GM06990 (cell line): ENCODE data around the gene TRABD.

Experiments used
- DNase-seq: peaks from one replicate; pipeline ENCODE4 v3.0.0-alpha.2; 2011; ENCODE audit not compliant: insufficient read length; ENCODE audit errors: extremely low read depth
- H3K27me3 ChIP-seq: replicated peaks from 2 replicates; pipeline ENCODE4 v1.6.0; 2011; ENCODE audit warnings: low read length; ENCODE audit not compliant: control insufficient read depth, insufficient read depth
- H3K36me3 ChIP-seq: 2 replicates; pipeline ENCODE4 v1.5.1; 2011; ENCODE audit warnings: low read length; ENCODE audit not compliant: control insufficient read depth, insufficient read depth
- H3K4me3 ChIP-seq: replicated peaks from 2 replicates; pipeline ENCODE4 v1.5.1; 2011; ENCODE audit warnings: low read depth, mild to moderate bottlenecking, control low read depth, low read length
- TF ChIP-seq, protein P1 (sequence below): IDR thresholded peaks from 2 replicates; pipeline ENCODE4 v1.5.1; 2011; ENCODE audit warnings: low read length, control low read depth, mild to moderate bottlenecking, inconsistent platforms; ENCODE audit not compliant: insufficient read depth, poor library complexity, severe bottlenecking

The TRABD gene

DNA sequence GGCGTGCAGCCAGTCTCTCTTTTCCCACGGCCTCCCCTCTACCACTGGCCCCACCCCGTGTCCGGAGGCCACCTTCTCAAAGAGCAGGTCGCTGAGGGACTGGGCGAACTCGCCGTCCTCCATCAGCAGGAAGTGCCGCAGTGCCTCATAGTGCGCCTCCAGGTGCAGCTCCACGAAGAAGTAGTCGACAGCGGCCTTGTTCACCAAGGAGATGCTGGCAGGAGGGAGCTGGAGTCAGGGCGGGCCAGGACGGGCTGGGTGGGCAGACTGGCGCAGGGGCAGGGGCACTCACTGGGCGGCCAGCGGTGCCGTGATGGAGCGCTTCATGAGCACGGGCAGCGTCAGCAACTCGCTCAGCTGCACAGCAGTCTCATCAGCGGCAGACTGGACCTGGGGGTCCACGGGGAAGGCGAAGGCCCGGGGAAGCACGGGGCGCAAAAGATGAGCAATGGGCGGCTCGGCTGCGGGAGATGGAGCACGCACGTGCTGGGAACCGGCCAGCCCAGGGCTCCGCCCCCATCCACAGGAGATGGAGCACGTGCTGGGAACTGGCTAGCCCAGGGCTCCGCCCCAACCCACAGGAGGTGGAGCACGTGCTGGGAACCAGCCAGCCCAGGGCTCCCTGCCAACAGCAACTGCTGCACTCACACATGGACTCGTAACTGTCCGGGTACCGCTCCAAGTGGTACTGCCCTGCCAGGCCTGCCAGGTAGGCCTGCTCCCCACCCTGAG, 33.4 kb downstream of the TRABD start:
- H3K4me3 ChIP-seq: no peak overlapping the region
- DNase-seq: no peak
- TF ChIP-seq, protein P1, sequence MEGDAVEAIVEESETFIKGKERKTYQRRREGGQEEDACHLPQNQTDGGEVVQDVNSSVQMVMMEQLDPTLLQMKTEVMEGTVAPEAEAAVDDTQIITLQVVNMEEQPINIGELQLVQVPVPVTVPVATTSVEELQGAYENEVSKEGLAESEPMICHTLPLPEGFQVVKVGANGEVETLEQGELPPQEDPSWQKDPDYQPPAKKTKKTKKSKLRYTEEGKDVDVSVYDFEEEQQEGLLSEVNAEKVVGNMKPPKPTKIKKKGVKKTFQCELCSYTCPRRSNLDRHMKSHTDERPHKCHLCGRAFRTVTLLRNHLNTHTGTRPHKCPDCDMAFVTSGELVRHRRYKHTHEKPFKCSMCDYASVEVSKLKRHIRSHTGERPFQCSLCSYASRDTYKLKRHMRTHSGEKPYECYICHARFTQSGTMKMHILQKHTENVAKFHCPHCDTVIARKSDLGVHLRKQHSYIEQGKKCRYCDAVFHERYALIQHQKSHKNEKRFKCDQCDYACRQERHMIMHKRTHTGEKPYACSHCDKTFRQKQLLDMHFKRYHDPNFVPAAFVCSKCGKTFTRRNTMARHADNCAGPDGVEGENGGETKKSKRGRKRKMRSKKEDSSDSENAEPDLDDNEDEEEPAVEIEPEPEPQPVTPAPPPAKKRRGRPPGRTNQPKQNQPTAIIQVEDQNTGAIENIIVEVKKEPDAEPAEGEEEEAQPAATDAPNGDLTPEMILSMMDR: no peak
- H3K36me3 ChIP-seq: peaks cover 64% of the 10 kb centered on the region
- H3K27me3 ChIP-seq: no peaks in the 10 kb centered on the region

DNA sequence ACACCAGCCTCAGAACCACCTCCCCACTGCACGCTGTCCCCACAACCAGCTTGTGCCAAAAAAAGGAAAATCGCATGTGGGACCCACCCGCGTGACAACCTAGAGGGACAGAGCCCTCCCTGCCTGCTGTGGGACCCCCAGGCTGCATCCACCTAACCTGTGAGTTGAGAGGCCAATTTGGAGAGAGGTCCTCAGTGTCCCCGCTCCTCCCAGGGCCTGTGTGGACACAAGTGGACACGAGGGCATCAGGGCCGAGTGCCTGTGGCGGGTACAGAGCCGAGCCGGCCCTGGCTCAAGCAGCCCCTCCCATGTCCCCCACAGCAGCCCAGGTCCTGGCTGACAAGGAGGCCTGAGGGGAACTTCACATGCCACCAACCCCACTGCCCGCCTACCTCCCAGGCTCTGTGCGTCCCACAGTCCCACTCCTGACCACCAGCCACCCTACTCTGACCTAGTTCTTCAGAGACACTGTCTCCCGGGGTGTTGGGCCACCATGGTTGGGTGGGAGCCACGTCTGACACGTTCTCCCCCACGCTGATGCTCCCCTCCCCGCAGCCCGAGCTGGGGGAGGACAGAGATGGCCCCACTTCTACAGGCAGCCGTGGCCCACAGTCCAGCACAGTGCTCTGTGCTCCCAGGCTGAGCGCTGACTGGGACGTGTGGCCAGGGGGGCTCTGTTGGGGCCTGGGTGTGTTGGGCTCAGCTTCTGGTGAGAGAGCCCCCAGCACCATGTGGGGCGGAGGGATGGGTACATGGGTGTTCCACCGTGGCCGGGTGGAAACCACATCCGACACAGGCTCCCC, 34.3 kb downstream of the TRABD start:
- no peak for DNase-seq
- TF ChIP-seq, protein P1: no peak
- H3K4me3 ChIP-seq: no peak overlapping the region
- H3K36me3 ChIP-seq: peaks cover 62% of the 10 kb centered on the region
- no peaks in the 10 kb centered on the region for H3K27me3 ChIP-seq

DNA sequence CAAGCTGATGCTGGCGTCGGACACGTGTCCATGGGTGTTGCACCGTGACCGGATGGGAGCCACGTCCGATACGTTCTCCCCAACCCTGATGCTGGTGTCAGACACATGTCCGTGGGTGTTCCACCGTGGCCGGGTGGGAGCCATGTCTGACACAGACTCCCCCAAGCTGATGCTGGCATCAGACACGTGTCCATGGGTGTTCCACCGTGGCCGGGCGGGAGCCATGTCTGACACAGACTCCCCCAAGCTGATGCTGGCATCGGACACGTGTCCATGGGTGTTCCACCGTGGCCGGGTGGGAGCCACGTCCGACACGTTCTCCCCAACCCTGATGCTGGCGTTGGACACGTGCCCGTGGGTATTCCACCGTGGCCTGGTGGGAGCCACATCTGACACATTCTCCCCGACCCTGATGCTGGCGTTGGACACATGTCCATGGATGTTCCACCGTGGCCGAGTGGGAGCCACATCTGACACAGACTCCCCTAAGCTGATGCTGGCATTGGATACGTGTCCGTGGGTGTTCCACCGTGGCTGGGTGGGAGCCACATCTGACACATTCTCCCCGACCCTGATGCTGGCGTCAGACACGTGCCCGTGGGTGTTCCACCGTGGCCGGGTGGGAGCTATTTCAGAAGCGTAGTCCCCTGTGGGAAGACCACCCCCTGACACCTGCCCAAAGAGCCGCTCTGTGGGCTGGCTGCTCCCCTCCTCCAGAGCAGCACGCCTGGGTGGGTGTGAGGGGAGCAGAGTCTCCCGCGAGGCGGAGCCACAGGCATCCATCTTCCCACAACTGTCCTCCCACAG, 35.1 kb downstream of the TRABD start:
- Histone ChIP-seq H3K4me3 (no peak overlapping the region), H3K36me3 (peaks cover 65% of the 10 kb centered on the region), H3K27me3 (no peaks in the 10 kb centered on the region)
- no peak for DNase-seq
- TF ChIP-seq, protein P1: no peak

DNA sequence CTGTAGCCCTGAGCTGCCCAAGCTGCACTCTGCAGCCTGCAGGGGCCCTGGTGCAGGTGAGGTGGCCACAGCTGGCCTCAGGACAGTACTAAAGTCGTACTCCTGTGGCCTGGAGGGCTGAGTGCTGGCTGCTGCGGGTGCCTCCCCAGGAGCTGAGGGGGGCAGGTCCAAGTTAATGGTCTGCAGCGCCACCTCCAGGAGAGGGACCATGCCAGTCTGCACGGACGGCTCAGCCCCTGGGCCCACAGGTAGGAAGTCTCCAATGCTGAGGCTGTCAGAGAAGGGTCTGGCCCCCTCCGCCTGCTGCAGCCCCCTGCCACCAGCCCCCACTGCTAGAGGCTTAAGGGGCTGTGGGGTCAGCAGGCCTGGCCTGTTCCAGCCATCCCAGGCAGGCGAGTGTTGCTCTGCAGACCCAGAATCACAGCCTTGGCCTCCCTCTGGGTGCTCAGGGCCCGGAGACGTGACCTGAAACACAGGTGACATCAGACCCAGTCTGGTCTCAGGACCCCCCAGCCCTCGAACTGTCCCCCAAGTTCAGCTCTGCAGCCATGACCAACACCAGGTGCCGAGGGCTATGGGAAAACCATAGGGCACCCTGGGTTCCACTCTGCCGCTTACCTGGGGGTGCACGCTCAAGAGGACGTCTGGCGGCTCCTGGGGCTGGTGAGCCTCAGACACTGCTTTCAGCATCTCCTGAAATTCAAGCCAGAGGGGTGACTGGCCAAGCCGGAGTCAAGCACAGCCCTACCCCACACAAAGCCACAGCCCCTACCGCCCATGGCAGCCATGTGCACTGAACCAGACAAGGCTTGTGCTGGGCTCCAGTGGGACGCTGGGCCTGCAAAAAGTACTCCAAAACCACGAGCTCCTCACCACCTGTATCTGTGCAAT, 35.9 kb downstream of the TRABD start:
- no peak overlapping the region for H3K4me3 ChIP-seq
- TF ChIP-seq, protein P1: no peak
- H3K27me3 ChIP-seq: no peaks in the 10 kb centered on the region
- DNase-seq: no peak
- H3K36me3 ChIP-seq: peaks cover 61% of the 10 kb centered on the region

DNA sequence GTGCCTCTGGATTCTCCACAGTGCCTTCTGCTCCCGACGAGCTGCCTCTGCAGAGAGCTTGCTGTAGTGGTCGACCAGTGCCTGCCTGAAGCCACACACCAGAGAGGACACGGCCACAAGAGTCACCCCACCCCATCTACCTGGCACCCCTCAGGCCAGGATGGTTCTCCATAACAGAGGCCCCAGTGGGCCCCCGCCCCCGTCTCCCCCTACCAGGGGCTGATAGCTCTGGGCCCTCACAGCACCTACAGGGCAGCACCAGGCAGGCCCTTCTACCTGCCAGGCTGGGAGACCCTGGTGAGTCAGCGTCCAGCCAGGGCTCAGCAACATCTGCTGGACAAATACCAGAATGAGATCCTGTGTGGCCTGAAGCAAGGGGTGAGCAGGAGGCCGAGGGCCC, 36.8 kb downstream of the TRABD start:
- TF ChIP-seq, protein P1: no peak
- Histone ChIP-seq H3K4me3 (no peak overlapping the region), H3K36me3 (peaks cover 57% of the 10 kb centered on the region), H3K27me3 (no peaks in the 10 kb centered on the region)
- DNase-seq: no peak
